PC-3 (cell line): ENCODE measurements around the gene LBR.

ENCODE experiments used
- CTCF ChIP-seq: fragments of 300-600 bp; sonication (generic); conservative IDR thresholded peaks from 2 replicates; pipeline ENCODE4 v1.5.1; 2017; ENCODE audit warnings: antibody characterized with exemption, low read depth, mild to moderate bottlenecking, low read length
- EZH2 ChIP-seq: fragments of 300-600 bp; sonication (generic); IDR thresholded peaks from one replicate; pipeline ENCODE4 v1.6.1; 2017; ENCODE audit warnings: antibody characterized with exemption, mild to moderate bottlenecking, low read length; ENCODE audit not compliant: unreplicated experiment
- EZH2phosphoT487 ChIP-seq: fragments of 300-600 bp; sonication (generic); IDR thresholded peaks from 2 replicates; pipeline ENCODE4 v1.6.1; 2018; ENCODE audit warnings: mild to moderate bottlenecking, antibody characterized with exemption, low read length, borderline replicate concordance

- TF ChIP-seq CTCF (no peak), EZH2 (no peak), EZH2phosphoT487 (no peak)
Measured at GRCh38 chr1:225477296-225477911, 49.6 kb upstream of the LBR start.
